Esophagus muscularis mucosa (tissue), 4 donors: ENCODE measurements around the gene PIP4K2A. TPM values are rescaled to one million over a fixed set of nuclear protein-coding genes. Genes with fewer than 3 reads are reported as not detected.

Experiments used
- DNase-seq: peaks from one replicate; pipeline ENCODE4 v3.0.0-alpha.2; 2017; ENCODE audit errors: extremely low spot score
- H3K27ac ChIP-seq, 4 donors: fragments of 200-600 bp; sonication (generic); replicated peaks in 1 of 4; 1 replicate in 3 of 4; 2 replicates in 1 of 4; pipeline ENCODE4 v1.5.1; 2016 to 2019; ENCODE audit warnings: mild to moderate bottlenecking in 1 of 4
- H3K27me3 ChIP-seq, 4 donors: fragments of 200-600 bp; sonication (generic); one replicate each; pipeline versions ENCODE4 v1.5.1 to v1.6.0; 2016 to 2019
- H3K36me3 ChIP-seq, 4 donors: fragments of 200-600 bp; sonication (generic); one replicate each; pipeline ENCODE4 v1.5.1; 2016 to 2019
- H3K4me1 ChIP-seq, 4 donors: fragments of 200-600 bp; sonication (generic); one replicate each; pipeline ENCODE4 v1.5.1; 2016 to 2019
- H3K4me3 ChIP-seq, 4 donors: fragments of 200-600 bp; sonication (generic); 1 replicate in 2 of 4; 2 replicates in 2 of 4; pipeline ENCODE4 v1.5.1; 2016 to 2019; ENCODE audit warnings: mild to moderate bottlenecking in 4 of 4, moderate library complexity in 1 of 4
- H3K9me3 ChIP-seq, 4 donors: fragments of 200-600 bp; sonication (generic); 1 replicate in 3 of 4; 2 replicates in 1 of 4; pipeline ENCODE4 v1.5.1; 2016 to 2019
- CTCF ChIP-seq, 3 experiments: fragments of 200-600 bp in 2 of 3; fragments of 450-650 bp in 1 of 3; sonication (generic) in 2 of 3; IDR thresholded peaks; one replicate each; pipeline ENCODE4 v1.5.1; 2017 to 2019; ENCODE audit warnings: antibody characterized with exemption in 3 of 3, mild to moderate bottlenecking in 2 of 3, moderate library complexity in 1 of 3
- EP300 ChIP-seq: sonication (generic); formaldehyde crosslinking; IDR thresholded peaks from one replicate; pipeline ENCODE4 v1.6.1; 2017; ENCODE audit warnings: antibody characterized with exemption
- POLR2A ChIP-seq: fragments of 450-650 bp; IDR thresholded peaks from one replicate; pipeline ENCODE4 v1.6.1; 2017; ENCODE audit warnings: antibody characterized with exemption, moderate library complexity, mild to moderate bottlenecking, low read depth
- POLR2AphosphoS5 ChIP-seq, 2 donors: sonication (generic); formaldehyde crosslinking; IDR thresholded peaks; one replicate each; pipeline ENCODE4 v1.6.1; 2017; ENCODE audit warnings: antibody characterized with exemption in 2 of 2
- WGBS: methylation state at CpG from one replicate; pipeline ENCODE4 v1.1.5; 2018; 5-methylcytosine and 5-hydroxymethylcytosine counted together
- intact Hi-C: fragments of 100-400 bp; cut with DNase I; formaldehyde crosslinking; loops from one replicate; pipeline ENCODE4 v1.15.1; 2023
- total RNA-seq, 4 donors: library from RNA; depleted of rRNA; stranded (reverse); fragments of >200 nt; gene quantifications; one replicate each; pipeline versions ENCODE4 v1.1.0 to v1.2.1, GENCODE V29; 2016

The PIP4K2A gene
- total RNA-seq, 4 donors from 2014 or later, result 26.2 to 34.3 (median 32.5) TPM

DNA sequence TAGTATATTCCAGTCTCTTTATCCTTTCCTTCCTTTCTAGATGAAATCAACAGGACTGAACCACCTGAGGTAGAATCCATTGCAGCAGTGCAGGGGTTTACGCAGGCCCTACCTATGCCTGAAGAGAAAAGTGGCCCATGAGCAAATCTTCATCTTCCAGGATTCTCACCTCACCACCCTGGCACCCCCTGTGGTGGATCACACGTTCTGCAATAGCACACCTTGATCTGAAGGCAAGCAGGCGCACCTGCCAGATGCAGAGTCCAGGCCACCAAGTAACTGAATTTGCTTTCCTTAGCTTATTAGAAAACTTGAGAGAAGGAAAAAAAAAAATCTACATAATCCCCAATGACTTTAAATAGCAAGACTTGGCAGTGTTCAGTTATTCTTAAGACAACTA lies 121.4 kb downstream of the PIP4K2A start:
- DNase-seq, result no peak

DNA sequence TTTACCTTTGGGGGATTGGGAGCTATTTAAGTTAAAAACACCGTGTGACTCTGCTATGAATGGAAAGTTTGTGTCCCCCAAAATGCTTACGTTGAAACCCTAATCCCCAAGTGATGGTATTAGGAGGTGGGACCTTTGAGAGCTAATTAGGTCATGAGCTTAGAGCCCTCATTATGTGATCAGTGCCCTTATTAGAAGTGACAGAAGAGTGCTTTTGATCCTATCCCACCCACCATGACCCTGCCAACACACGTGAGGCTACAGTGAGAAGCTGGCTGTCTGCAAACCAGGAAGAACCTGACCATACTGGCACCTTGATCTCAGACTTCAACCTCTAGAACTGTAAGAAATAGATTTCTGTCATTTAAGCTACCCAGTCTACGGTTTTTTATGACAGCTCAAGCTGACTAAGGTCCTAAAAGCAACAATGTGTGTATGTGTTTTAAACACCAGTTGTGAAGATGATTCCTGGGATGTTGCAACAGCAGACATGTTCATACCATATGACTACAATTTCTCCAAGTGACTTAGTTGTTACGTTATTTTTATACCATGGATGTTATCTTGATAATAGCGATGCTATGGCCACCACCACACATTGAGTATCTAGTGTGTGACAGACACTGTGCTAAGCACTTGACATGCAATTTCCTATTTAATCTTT lies 124.4 kb downstream of the PIP4K2A start:
- no peak for DNase-seq
- H3K4me1 ChIP-seq, result no peaks in the 10 kb centered on the region
- WGBS, result 77% methylated on average over 6 of the region's 6 CpGs
- H3K4me3 ChIP-seq, result no peak overlapping the region
- TF ChIP-seq CTCF (IDR thresholded peaks at IDR 0.05) (no peak), POLR2AphosphoS5 (IDR thresholded peaks at IDR 0.05) (no peak), EP300 (no peak), POLR2A (no peak)
- no peak overlapping the region for H3K27ac ChIP-seq
- no peaks in the 10 kb centered on the region for H3K9me3 ChIP-seq
- H3K27me3 ChIP-seq, result no peaks in the 10 kb centered on the region
- intact Hi-C loops, result loop anchor here (10.0 kb wide), 2 partner anchors 245 to 395 kb away; partner anchors contain the start of gene SPAG6
- H3K36me3 ChIP-seq, result peaks cover 7 to 38% (median 26%) of the 10 kb centered on the region in 4 donors

More for the DNA sequence above, 121.4 kb downstream of the PIP4K2A start:
- Histone ChIP-seq H3K4me1 (no peaks in the 10 kb centered on the region), H3K36me3 (peaks cover 5 to 31% (median 25%) of the 10 kb centered on the region in 4 donors), H3K4me3 (no peak overlapping the region), H3K27ac (no peak overlapping the region), H3K9me3 (no peaks in the 10 kb centered on the region), H3K27me3 (no peaks in the 10 kb centered on the region)
- TF ChIP-seq POLR2AphosphoS5 (IDR thresholded peaks at IDR 0.05) (no peak), EP300 (no peak), CTCF (IDR thresholded peaks at IDR 0.05) (no peak), POLR2A (no peak)
- intact Hi-C loops, result no loop called here
- WGBS, result 97% methylated on average over 3 of the region's 3 CpGs

DNA sequence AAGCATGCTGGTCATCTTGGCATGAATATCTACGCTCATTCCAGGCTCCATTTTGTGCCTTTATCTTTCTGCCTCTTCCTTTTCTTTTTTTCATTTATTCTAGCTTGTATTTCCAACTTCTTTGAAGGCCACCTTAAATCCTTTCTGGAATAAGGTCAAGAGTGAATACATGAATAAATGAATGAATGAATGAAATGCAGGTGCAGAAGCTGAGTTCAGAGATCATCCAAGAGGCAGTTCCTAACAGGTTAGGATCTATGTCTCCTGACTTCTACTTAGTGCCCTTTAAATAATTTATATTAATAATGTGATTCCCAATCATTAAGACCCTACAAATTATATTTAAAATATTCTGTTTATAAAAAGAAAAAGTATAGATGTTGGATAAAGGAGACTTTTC lies 125.9 kb downstream of the PIP4K2A start:
- no peak for DNase-seq
- intact Hi-C loops, result loop anchor here (10.0 kb wide), 2 partner anchors 244 to 396 kb away; partner anchors contain the start of gene SPAG6

DNA sequence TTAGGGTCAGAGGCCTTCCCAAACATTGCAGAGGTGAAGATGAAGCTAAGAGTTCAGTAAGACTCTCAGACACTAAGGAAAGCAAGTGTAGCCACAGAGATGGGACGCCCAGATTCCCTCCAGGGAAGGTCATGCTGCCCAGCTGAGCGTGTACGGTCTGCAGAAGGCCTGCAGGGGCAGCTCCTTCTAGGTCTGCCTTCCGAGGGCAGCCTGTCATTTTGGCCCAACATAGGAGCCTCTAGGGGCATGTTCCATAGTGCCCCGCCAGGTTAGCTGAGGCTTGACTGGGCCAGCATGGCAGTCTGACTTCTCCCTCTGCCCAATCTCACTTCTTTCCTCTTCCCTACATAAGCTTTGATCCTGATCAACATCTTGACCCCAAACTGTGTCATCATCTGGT lies 130.7 kb downstream of the PIP4K2A start:
- TF ChIP-seq POLR2A (no peak), POLR2AphosphoS5 (IDR thresholded peaks at IDR 0.05) (no peak), EP300 (no peak), CTCF (IDR thresholded peaks at IDR 0.05) (no peak)
- peaks cover 7 to 50% (median 21%) of the 10 kb centered on the region in 4 donors for H3K36me3 ChIP-seq
- no peak overlapping the region for H3K27ac ChIP-seq
- H3K27me3 ChIP-seq, result no peaks in the 10 kb centered on the region
- H3K9me3 ChIP-seq, result no peaks in the 10 kb centered on the region
- no peak overlapping the region for H3K4me3 ChIP-seq
- no peak for DNase-seq
- 94% methylated on average over 5 of the region's 5 CpGs for WGBS
- H3K4me1 ChIP-seq, result no peaks in the 10 kb centered on the region
- intact Hi-C loops, result loop anchor here (10.0 kb wide), 2 partner anchors 239 to 401 kb away; partner anchors contain the start of gene SPAG6

More for the DNA sequence above, 125.9 kb downstream of the PIP4K2A start:
- no peak for TF ChIP-seq EP300
- no peak for TF ChIP-seq POLR2AphosphoS5 (IDR thresholded peaks at IDR 0.05)
- TF ChIP-seq POLR2A, result no peak
- TF ChIP-seq CTCF (IDR thresholded peaks at IDR 0.05), result no peak
- H3K27ac ChIP-seq, result no peak overlapping the region
- H3K27me3 ChIP-seq, result no peaks in the 10 kb centered on the region
- H3K36me3 ChIP-seq, result peaks cover 7 to 41% (median 27%) of the 10 kb centered on the region in 4 donors
- no peaks in the 10 kb centered on the region for H3K4me1 ChIP-seq
- no peak overlapping the region for H3K4me3 ChIP-seq
- WGBS, result 100% methylated on average over 1 of the region's 1 CpG
- H3K9me3 ChIP-seq, result no peaks in the 10 kb centered on the region
